HEK293 (cell line): ENCODE results near the gene TBC1D4.

Experiments used
- KLF1 ChIP-seq: fragments of 450-650 bp; formaldehyde crosslinking; IDR thresholded peaks from 2 replicates; pipeline ENCODE4 v1.5.1; 2016; ENCODE audit warnings: missing biosample characterization, missing genetic modification characterization
- KLF10 ChIP-seq: fragments of 450-650 bp; IDR thresholded peaks from 2 replicates; pipeline ENCODE4 v1.5.1; 2018; ENCODE audit warnings: missing biosample characterization, mild to moderate bottlenecking, missing genetic modification characterization
- ZNF501 ChIP-seq: fragments of 450-650 bp; formaldehyde crosslinking; IDR thresholded peaks from 2 replicates; pipeline ENCODE4 v1.5.1; 2016; ENCODE audit warnings: missing biosample characterization, missing genetic modification characterization
- ZNF544 ChIP-seq: fragments of 450-650 bp; formaldehyde crosslinking; IDR thresholded peaks from 2 replicates; pipeline ENCODE4 v1.5.0; 2017; ENCODE audit warnings: missing biosample characterization, missing genetic modification characterization
- TF ChIP-seq, protein P1 (sequence below): fragments of 450-650 bp; formaldehyde crosslinking; IDR thresholded peaks from 2 replicates; pipeline ENCODE4 v1.5.1; 2016; ENCODE audit warnings: missing biosample characterization, missing genetic modification characterization

DNA sequence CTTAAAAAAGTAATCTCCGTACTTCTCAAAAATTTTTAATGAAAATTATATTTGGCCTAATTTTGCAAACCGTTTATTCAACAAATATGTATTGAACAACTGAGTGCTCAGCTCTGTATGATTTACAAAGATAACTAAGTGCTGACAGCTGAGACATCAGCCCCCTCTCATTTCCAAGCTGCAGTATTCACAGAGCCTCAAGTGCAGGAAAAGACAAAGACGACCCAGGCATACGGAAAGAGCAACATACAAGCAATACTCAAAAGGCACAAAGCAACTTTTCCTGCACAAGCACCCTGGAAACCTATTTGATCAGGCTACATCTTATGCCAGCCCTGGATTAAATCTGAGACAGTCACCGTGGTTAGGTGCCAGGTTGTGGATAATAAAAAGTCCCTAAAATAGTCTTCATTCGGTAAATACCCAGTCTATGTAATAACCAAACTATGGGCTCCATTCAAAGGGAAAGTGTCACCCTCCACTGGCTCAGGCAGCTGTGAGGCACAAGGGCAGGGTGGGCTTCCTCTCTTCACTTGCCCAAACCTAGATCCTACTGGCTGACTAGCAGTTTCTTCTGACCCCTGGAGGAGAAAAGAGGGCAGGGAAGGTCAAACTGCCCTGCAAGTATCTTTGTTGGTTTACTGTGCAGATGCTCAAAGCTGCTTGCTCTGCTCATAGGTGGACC, 65.5 kb downstream of the TBC1D4 start:
- TF ChIP-seq, protein P1, sequence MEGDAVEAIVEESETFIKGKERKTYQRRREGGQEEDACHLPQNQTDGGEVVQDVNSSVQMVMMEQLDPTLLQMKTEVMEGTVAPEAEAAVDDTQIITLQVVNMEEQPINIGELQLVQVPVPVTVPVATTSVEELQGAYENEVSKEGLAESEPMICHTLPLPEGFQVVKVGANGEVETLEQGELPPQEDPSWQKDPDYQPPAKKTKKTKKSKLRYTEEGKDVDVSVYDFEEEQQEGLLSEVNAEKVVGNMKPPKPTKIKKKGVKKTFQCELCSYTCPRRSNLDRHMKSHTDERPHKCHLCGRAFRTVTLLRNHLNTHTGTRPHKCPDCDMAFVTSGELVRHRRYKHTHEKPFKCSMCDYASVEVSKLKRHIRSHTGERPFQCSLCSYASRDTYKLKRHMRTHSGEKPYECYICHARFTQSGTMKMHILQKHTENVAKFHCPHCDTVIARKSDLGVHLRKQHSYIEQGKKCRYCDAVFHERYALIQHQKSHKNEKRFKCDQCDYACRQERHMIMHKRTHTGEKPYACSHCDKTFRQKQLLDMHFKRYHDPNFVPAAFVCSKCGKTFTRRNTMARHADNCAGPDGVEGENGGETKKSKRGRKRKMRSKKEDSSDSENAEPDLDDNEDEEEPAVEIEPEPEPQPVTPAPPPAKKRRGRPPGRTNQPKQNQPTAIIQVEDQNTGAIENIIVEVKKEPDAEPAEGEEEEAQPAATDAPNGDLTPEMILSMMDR (tag by site-specific recombination) = no peak
- TF ChIP-seq ZNF501 (tag by site-specific recombination) = no peak
- TF ChIP-seq KLF1 = no peak
- no peak for TF ChIP-seq ZNF544 (tag by site-specific recombination)
- no peak for TF ChIP-seq KLF10 (tag by site-specific recombination)
